HG03159 (cell line): Measurements from ENCODE around the gene HIF3A.
"Not testable (repeated sequence)": the region's sequence is repeated elsewhere in the genome, so short reads cannot be mapped to it uniquely, and the experiment has no call there.

Source experiments
- ATAC-seq: cut with Tn5 transposase; IDR thresholded peaks from one replicate; pipeline ENCODE4 v1.9.1; 2021; ENCODE audit warnings: mild to moderate bottlenecking, moderate library complexity; ENCODE audit not compliant: unreplicated experiment

The HIF3A gene

DNA sequence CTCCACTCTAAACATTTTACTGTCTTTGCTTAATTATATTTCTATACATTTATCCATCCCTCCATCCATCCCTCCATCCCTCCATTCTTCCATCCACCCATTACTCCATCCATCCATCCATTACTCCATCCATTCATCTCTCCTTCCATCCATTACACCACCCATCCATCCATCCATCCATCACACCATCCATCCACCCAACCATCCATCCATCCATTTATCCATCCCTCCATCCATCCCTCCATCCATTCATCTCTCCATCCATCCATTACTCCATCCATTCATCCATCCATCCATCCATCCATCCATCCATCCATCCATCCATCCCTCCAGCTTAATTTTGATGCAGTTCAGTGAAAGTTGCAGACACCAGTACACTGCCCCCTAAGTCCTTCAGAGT, 5.0 kb upstream of the HIF3A start:
- ATAC-seq: no peak

DNA sequence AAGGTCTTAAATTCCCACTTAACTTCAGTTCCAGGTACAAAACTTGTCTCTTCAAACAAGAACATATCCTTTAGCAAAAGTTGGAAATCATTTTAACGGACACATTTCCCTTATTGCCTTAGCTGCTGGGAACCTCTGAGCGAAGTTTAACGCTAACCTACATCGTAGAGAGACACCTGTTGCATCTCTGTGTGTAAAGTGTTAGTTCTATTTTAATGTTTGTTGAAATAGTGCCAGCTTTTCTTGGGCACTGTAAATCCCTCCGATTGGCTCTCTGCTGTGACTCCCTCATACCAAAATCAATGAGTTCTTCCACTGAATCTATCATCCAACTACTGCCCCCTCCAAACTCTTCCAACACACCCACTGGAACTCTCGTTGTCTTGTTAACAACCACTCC, 2.3 kb upstream of the HIF3A start:
- no peak for ATAC-seq

DNA sequence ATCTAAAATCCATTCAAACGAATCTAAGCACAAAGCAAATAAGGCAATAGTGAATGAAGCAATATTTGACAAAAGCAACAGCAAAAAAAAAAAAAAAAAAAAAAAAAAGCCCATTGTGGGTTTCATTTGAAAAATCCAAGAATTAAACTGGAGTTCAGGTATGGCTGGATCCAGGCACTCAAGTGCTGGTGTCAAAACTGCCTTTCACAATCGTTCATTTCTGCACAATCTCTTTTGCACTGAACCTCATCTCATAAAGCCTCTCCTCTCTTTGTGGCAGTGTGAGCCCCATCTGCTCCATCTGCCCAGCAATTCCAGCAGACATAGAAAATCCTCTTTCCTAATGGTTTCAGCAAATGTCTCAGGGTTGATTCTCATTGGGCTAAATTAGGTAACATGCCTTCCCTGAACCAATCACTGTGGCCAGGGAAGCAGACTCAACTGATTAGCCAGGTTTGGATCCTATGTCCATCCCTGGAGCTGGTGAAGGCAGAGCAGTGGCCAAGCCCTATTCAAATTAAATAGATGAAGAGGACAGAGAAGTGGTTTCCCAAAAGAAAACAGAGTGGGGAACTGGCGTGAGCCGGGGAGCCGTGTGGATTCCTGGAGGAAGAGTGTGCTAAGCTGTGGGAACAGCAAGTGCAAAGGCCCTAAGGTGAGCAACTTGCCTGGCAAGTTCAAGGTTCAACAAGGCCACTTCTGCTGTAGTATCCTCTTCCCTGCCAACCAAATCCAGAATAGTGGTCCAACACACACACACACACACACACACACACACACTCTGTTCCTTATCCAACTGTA, 1.2 kb upstream of the HIF3A start:
- ATAC-seq: no peak

- no peak for ATAC-seq
Measured at GRCh38 chr19:46296202-46296480, 701 bp upstream of the HIF3A start.

- no peak for ATAC-seq
Measured at GRCh38 chr19:46297700-46298478, 1.0 kb downstream of the HIF3A start.

- no peak for ATAC-seq
Measured at GRCh38 chr19:46298479-46299003, 1.7 kb downstream of the HIF3A start.

GRCh38 chr19:46299004-46299509, 2.2 kb downstream of the HIF3A start:
- ATAC-seq: no peak

- ATAC-seq: no peak
Measured at GRCh38 chr19:46299695-46300094, 2.9 kb downstream of the HIF3A start.

DNA sequence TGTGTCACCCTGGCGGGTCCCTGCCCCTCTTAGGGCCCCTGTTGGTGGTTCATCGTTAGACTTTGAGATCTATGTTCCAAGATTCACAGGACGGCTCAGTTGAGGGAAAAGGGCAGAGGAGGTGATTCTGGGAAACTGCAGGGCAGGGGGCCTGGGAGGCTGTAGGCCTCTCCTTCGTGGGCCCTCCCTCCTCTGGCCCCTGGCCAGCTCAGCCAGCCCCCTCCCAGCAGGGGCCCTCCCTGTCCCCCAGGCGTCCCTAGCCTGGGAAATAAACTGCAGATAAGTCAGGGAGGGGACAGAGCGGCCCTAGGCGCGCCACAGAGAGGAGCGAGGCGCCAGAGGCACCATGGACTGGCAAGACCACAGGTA, 6.5 kb downstream of the HIF3A start:
- no peak for ATAC-seq

DNA sequence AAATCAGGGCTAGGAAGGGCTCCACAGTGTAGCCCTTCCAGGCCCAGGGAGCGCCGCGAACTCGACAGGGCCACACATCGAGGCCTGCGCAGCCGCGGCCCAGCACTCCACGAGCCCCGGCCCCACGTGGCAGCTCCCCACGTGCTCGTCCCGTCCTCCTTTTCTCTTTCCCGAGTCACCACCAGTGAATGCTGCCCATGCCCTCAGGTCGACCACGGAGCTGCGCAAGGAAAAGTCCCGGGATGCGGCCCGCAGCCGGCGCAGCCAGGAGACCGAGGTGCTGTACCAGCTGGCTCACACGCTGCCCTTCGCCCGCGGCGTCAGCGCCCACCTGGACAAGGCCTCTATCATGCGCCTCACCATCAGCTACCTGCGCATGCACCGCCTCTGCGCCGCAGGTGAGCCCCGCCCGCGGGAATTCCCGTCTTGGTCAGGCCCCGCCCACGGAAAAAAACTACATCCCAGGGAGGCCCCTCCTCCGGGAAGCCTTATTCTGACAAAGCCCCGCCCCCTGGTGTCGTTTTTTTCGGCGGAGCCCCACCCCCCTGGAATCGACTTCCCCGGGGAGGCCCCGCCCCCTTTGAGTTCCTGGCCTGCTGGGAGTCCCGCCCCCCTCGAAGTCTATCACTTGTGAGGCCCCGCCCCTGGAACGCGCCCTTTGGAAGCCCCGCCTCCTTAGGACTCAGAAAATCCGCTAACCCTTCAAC, 7.0 kb downstream of the HIF3A start:
- ATAC-seq: no peak

DNA sequence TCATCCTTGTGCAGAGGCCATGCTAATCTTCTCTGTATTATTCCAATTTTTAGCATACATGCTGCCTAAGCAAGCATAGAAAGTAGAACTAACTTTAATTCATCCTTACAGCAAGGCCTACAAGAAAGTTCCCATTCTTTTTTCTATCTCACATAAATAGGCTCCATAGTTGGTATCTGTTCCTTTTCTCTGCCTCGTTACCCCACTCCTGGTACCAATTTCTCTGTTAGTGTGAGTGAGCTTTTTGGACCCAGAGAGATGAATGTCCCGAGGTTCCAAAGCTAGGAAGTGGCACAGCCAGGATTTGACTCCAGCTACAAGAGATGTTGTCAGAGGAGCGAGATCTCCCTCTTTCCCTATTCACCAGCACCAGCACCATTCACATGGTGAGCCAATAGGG, 9.7 kb downstream of the HIF3A start:
- ATAC-seq: no peak

- ATAC-seq: no peak
Measured at GRCh38 chr19:46308510-46308909, 11.7 kb downstream of the HIF3A start.

DNA sequence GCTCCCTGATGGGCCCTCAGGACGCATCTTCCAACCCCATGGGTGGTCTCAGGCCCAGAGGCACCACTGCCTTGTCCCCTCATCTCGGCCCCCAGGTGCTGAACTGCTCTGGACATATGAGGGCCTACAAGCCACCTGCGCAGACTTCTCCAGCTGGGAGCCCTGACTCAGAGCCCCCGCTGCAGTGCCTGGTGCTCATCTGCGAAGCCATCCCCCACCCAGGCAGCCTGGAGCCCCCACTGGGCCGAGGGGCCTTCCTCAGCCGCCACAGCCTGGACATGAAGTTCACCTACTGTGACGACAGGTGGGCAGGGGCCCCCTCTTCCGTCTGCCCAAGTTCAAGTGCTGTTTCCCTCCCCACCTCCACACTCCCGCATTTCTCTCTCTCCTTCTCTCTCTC, 12.2 kb downstream of the HIF3A start:
- ATAC-seq: no peak

DNA sequence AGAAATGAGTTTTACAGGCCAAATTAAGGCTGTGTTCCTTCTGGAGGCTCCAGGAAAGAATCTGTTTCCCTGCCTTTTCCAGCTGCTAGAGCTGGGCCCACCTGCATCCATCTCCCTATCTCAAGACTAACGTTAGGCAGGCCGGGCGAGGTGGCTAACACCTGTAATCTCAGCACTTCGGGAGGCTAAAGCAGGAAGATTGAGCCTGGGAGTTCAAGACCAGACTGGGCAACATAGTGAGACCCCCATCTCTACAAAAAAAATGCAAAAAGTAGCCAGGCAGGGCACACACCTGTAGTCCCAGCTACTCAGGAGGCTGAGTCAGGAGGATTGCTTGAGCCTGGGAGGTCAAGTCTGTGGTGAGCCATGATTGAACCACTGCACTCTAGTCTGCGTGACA, 14.6 kb downstream of the HIF3A start:
- ATAC-seq: no peak

DNA sequence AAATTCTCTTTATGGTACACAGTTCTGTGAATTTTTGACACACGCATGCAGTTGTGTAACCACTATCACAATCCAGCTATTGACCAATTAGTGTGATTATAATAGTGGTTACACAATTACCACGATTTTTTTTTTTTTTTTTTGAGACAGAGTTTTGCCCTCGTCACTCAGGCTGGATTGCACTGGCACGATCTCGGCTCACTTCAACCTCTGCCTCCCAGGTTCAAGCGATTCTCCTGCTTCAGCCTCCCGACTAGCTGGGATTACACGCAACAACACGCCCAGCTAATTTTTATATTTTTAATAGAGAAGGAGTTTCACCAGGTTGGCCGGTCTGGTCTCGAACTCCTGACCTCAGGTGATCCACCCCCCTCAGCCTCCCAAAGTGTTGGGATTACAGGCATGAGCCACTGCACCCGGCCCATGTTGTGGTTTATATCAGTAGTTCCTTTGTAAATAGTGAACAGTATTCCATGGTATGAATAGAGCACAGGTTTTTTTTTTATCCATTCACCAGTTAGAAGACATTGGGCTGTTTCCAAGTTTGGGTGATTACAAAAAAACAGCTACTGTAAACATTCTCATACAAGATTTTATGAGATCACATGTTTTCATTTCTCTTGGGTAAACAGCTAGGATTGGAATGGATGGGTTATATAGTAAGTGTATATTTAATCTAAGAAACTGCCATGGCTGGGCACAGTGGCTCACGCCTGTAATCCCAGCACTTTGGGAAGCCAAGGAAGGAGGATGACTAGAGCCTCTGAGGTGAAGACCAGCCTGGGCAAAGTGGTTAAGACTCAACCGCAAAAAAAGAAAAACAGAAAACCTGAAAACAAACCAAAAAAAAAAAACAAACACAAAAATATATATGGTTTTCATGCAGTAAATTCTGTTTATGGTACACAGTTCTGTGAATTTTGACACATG, 17.0 kb downstream of the HIF3A start:
- ATAC-seq: not testable (repeated sequence)

GRCh38 chr19:46317339-46317738, 20.5 kb downstream of the HIF3A start:
- no peak for ATAC-seq

DNA sequence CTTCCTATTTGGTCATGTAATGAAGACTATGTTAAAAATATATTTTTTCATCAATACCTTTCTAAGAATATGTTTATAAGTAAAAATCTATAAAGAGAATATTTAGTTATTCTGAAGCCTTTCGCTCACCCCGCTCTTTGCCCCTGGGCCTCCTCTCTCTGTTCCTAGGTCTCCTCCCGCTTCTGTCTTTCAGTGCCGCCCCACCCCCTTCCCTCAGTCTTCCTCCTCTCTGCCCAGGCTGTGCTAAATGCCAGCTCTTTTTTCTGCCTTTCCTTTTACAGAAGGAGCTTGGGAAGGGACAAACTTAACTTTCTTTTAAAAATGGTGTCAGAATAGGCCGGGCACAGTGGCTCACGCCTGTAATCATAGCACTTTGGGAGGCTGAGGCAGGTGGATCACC, 22.8 kb downstream of the HIF3A start:
- ATAC-seq: no peak

DNA sequence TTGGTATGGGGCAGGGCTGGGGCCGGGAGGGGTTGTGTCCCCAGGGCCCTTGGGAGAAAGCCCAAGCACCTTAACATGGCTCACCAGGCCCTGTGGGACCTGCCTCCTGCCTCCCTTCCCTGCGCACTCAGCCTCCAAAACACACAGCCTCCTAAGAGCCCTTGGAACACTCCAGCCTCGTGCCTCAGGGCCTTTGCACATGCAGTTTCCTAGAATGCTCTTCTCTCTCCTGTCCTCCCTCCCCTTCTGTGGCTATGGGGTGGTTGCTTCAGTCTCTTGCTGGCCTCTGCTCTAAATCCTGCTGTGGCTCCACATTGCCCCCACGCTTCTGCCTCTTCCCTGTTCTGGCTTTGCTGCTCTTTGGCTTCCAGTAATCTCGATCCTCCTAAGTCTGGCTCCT, 23.7 kb downstream of the HIF3A start:
- no peak for ATAC-seq

GRCh38 chr19:46321653-46322052, 24.8 kb downstream of the HIF3A start:
- ATAC-seq: no peak

- not testable (repeated sequence) for ATAC-seq
Measured at GRCh38 chr19:46323227-46323626, 26.4 kb downstream of the HIF3A start.
